IMR-90 (cell line): ENCODE results near the gene KTN1. TPM values are rescaled to one million over a fixed set of nuclear protein-coding genes. Genes with fewer than 3 reads are reported as not detected.

Experiments
- ATAC-seq: fragments of 200-7000 bp; cut with Tn5 transposase; 2 replicates; pipeline ENCODE4 v1.9.1; 2020; ENCODE audit warnings: low read depth, mild to moderate bottlenecking, moderate library complexity
- BruUV-seq: library from RNA; stranded (reverse); fragments of 400-500 nt; replicated peaks from 2 replicates; lab custom pipeline; 2021; lab: Mats Ljungman, UMichigan
- CTCF ChIA-PET: fragments of 300-600 bp; formaldehyde crosslinking; extraction: SDS; loops from one replicate; lab custom pipeline; 2021; ENCODE audit warnings: antibody characterized with exemption; lab: Yijun Ruan, JAX
- POLR2A ChIA-PET: fragments of 300-600 bp; sonication (Branson Sonifier 250); formaldehyde crosslinking; loops from one replicate; lab custom pipeline; 2022; ENCODE audit warnings: antibody characterized with exemption; ENCODE audit not compliant: unreplicated experiment; lab: Charles Lee
- DNase-seq: peaks from one replicate; pipeline ENCODE4 v3.0.0; 2013
- H2AFZ ChIP-seq: replicated peaks from 2 replicates; pipeline ENCODE3; 2013; ENCODE audit warnings: low read length, mild to moderate bottlenecking; ENCODE audit not compliant: poor library complexity
- H2AK5ac ChIP-seq: 2 replicates; pipeline ENCODE4 v1.6.1; 2013; ENCODE audit warnings: low read depth, low read length, inconsistent platforms
- H2AK9ac ChIP-seq: replicated peaks from 2 replicates; pipeline ENCODE3; 2013; ENCODE audit warnings: mild to moderate bottlenecking, low read depth, low read length, moderate library complexity; ENCODE audit not compliant: poor library complexity
- H2BK120ac ChIP-seq: 2 replicates; pipeline ENCODE4 v1.6.1; 2013; ENCODE audit warnings: low read depth, low read length, inconsistent platforms
- H2BK15ac ChIP-seq: 3 replicates; pipeline ENCODE4 v1.6.1; 2013; ENCODE audit warnings: low read depth, low read length, inconsistent platforms
- H2BK20ac ChIP-seq: 2 replicates; pipeline ENCODE4 v1.6.1; 2013; ENCODE audit warnings: low read depth, mild to moderate bottlenecking, inconsistent platforms, low read length, moderate library complexity
- H2BK5ac ChIP-seq: 2 replicates; pipeline ENCODE4 v1.6.1; 2013; ENCODE audit warnings: mild to moderate bottlenecking, low read depth, low read length, inconsistent platforms; ENCODE audit not compliant: poor library complexity, severe bottlenecking
- H3K14ac ChIP-seq: replicated peaks from 2 replicates; pipeline ENCODE4 v1.6.1; 2013; ENCODE audit warnings: low read depth, low read length, inconsistent platforms
- H3K18ac ChIP-seq: 2 replicates; pipeline ENCODE4 v1.6.1; 2013; ENCODE audit warnings: low read depth, low read length, control low read depth
- H3K23ac ChIP-seq: 2 replicates; pipeline ENCODE4 v1.6.1; 2013; ENCODE audit warnings: low read depth, low read length, inconsistent platforms
- H3K27ac ChIP-seq: 2 replicates; pipeline ENCODE4 v1.5.1; 2013; ENCODE audit warnings: mild to moderate bottlenecking, control low read depth, low read length; ENCODE audit not compliant: insufficient read depth
- H3K27me3 ChIP-seq: 2 replicates; pipeline ENCODE4 v1.6.1; 2013; ENCODE audit warnings: low read length; ENCODE audit not compliant: control insufficient read depth, insufficient read depth
- H3K36me3 ChIP-seq: 2 replicates; pipeline ENCODE4 v1.6.1; 2013; ENCODE audit warnings: low read length, mixed read lengths; ENCODE audit not compliant: control insufficient read depth, insufficient read depth
- H3K4ac ChIP-seq: 2 replicates; pipeline ENCODE4 v1.6.1; 2013; ENCODE audit warnings: low read depth, low read length, inconsistent platforms
- H3K4me1 ChIP-seq: 2 replicates; pipeline ENCODE4 v1.6.1; 2013; ENCODE audit warnings: low read length, mixed read lengths; ENCODE audit not compliant: control insufficient read depth, insufficient read depth
- H3K4me2 ChIP-seq: 2 replicates; pipeline ENCODE4 v1.6.1; 2013; ENCODE audit warnings: low read depth, mild to moderate bottlenecking, control low read depth, low read length, moderate library complexity
- H3K4me3 ChIP-seq: 2 replicates; pipeline ENCODE4 v1.5.1; 2013; ENCODE audit warnings: low read depth, mild to moderate bottlenecking, control low read depth, low read length, moderate library complexity; ENCODE audit not compliant: insufficient read depth
- H3K56ac ChIP-seq: 2 replicates; pipeline ENCODE4 v1.6.1; 2013; ENCODE audit warnings: low read length, inconsistent platforms; ENCODE audit not compliant: insufficient read depth; ENCODE audit errors: extremely low read depth
- H3K79me1 ChIP-seq, 2 experiments: 2 replicates each; pipeline ENCODE4 v1.6.1; 2013; ENCODE audit warnings: low read length in 2 of 2, inconsistent platforms in 1 of 2, low read depth in 1 of 2
- H3K9ac ChIP-seq: 2 replicates; pipeline ENCODE4 v1.6.1; 2013; ENCODE audit warnings: low read depth, low read length, control low read depth
- H3K9me1 ChIP-seq: 2 replicates; pipeline ENCODE4 v1.6.1; 2013; ENCODE audit warnings: low read length, inconsistent platforms; ENCODE audit not compliant: insufficient read depth
- H3K9me3 ChIP-seq: 2 replicates; pipeline ENCODE4 v1.6.1; 2013; ENCODE audit warnings: low read length; ENCODE audit not compliant: control insufficient read depth, insufficient read depth
- H4K20me1 ChIP-seq: 2 replicates; pipeline ENCODE4 v1.6.1; 2013; ENCODE audit warnings: low read length, inconsistent platforms; ENCODE audit not compliant: insufficient read depth
- H4K5ac ChIP-seq: 2 replicates; pipeline ENCODE4 v1.6.1; 2013; ENCODE audit warnings: mild to moderate bottlenecking, low read depth, low read length, control low read depth
- H4K8ac ChIP-seq, 2 experiments: 2 replicates each; pipeline ENCODE4 v1.6.1; 2013; ENCODE audit warnings: low read depth in 2 of 2, low read length in 2 of 2, control low read depth in 1 of 2, inconsistent platforms in 1 of 2
- H4K91ac ChIP-seq: 2 replicates; pipeline ENCODE4 v1.6.1; 2013; ENCODE audit warnings: low read depth, low read length, inconsistent platforms; ENCODE audit not compliant: insufficient read depth
- CTCF ChIP-seq: conservative IDR thresholded peaks from 2 replicates; pipeline ENCODE4 v1.5.1; 2012; ENCODE audit warnings: mild to moderate bottlenecking, low read depth, low read length, improper control_type of control experiment
- ELK1 ChIP-seq: fragments of 150-350 bp; IDR thresholded peaks from 2 replicates; pipeline ENCODE4 v1.6.1; 2016; ENCODE audit warnings: low read depth, mild to moderate bottlenecking, low read length, moderate library complexity, borderline replicate concordance
- FOS ChIP-seq: fragments of 150-350 bp; IDR thresholded peaks from 2 replicates; pipeline ENCODE4 v1.6.1; 2016; ENCODE audit warnings: low read depth, low read length
- MAZ ChIP-seq: IDR thresholded peaks from 2 replicates; pipeline ENCODE4 v1.6.1; 2012; ENCODE audit warnings: low read depth, mild to moderate bottlenecking, low read length, improper control_type of control experiment, moderate library complexity, borderline replicate concordance
- MXI1 ChIP-seq: IDR thresholded peaks from 2 replicates; pipeline ENCODE4 v1.6.1; 2012; ENCODE audit warnings: low read depth, mild to moderate bottlenecking, low read length, moderate library complexity, borderline replicate concordance
- NFE2L2 ChIP-seq: fragments of 150-350 bp; IDR thresholded peaks from 2 replicates; pipeline ENCODE4 v1.6.1; 2016; ENCODE audit warnings: low read depth, mild to moderate bottlenecking, low read length
- WGBS, 2 experiments: methylation state at CpG; one replicate each; pipeline versions ENCODE4 v1.1.5 to v1.1.7; 2013; ENCODE audit warnings: missing lambda C conversion rate in 2 of 2; ENCODE audit not compliant: insufficient read length in 1 of 2; ENCODE audit errors: extremely low coverage in 2 of 2; 5-methylcytosine and 5-hydroxymethylcytosine counted together
- dilution Hi-C: fragments of 300-500 bp; cut with HindIII; formaldehyde crosslinking; loops from one replicate; pipeline ENCODE4 v1.14.3; 2018; ENCODE audit warnings: low sequenced_read_pairs; ENCODE audit not compliant: unreplicated experiment
- in situ Hi-C: fragments of 300-500 bp; cut with MboI; formaldehyde crosslinking; loops from 3 replicates; pipeline ENCODE4 v1.14.3; 2019; ENCODE audit warnings: low sequenced_read_pairs, inconsistent platforms, mixed read lengths
- intact Hi-C: fragments of 100-400 bp; cut with micrococcal nuclease; formaldehyde crosslinking; loops from 2 replicates; pipeline ENCODE4 v1.10.0; 2022
- polyA plus RNA-seq, 3 experiments: library from polyadenylated mRNA; depleted of rRNA; stranded (reverse); fragments of >200 nt; gene quantifications; 2 replicates each; pipeline ENCODE4 v1.2.3, GENCODE V29; 2012; ENCODE audit warnings: low replicate concordance in 1 of 3
- total RNA-seq: library from RNA; depleted of rRNA; stranded (reverse); fragments of >200 nt; gene quantifications from 2 replicates; pipeline ENCODE4 v1.2.3, GENCODE V29; 2012
- TF ChIP-seq, protein P1 (sequence below): fragments of 150-350 bp; IDR thresholded peaks from 2 replicates; pipeline ENCODE4 v1.6.1; 2017; ENCODE audit warnings: mild to moderate bottlenecking, antibody characterized with exemption, low read length, low read depth

KTN1 gene
- total and polyA plus RNA-seq, 2 of the 4 experiments (the other 2 are of a cell fraction) = 42.1 to 57.2 TPM

DNA sequence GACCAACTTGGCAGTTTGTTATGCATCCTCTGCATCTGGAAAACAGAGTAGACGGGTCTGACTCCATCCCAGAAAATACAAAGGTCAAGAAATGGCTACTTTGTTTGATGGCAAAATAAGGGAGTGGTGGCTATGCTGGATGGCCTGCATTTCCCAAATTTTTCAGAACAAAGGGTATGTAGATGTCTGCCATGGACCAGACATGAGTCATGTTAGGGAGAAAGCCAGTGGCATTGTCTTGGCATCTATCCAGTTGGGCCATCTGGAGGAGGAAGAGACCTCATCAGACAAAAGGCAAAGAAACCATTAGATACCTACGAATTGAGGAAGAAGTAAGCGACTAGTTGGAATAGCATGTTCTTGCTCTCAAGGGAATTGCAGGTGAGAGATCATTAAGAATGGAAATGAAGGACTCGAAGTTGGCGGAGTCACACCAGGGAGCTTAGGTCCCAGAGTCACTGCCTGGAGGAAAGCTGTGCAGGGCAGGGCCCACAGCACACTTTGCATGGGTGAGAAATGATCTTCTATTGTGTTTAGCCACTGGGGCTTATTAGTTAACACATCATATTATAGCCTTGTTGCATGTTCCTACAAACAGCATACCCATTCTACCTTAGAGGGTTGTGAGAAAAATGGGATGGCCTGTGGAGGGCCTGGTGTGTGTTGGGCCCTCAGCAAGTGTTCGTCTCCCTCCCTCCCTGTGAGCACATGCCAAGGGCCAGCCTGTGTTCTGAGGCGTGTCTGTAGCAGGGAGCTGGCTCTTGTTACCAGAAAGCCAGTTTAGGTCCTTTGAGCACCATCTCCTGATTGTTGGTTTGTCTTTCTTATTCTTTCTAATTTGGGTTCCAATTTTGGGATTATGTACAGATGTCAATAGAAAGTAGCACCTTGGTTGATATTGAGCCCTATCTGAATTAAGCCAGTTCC is 119.4 kb downstream of the KTN1 start:
- no peak overlapping the region for H3K4ac ChIP-seq
- no peaks in the 10 kb centered on the region for H3K9me1 ChIP-seq
- H3K36me3 ChIP-seq = no peaks in the 10 kb centered on the region
- H4K5ac ChIP-seq = no peak overlapping the region
- H2BK20ac ChIP-seq = no peak overlapping the region
- H4K91ac ChIP-seq = no peak overlapping the region
- peaks cover 2% of the 10 kb centered on the region; the same call in 1 of the 2 replicates for H3K4me1 ChIP-seq
- no peak overlapping the region for H3K56ac ChIP-seq
- H2BK5ac ChIP-seq = no peak overlapping the region
- H3K23ac ChIP-seq = no peak overlapping the region
- POLR2A ChIA-PET = no interaction called here
- 83% methylated on average over 2 of the region's 7 CpGs; no CpG with 5 or more reads in 1 of the 2 experiments for WGBS, 2 experiments
- in situ Hi-C loops = loop anchor here (25.0 kb wide), 1 partner anchor 413 kb away; the partner anchor contains the start of gene PELI2
- H3K9me3 ChIP-seq = no peaks in the 10 kb centered on the region
- no peak overlapping the region for H3K14ac ChIP-seq
- BruUV-seq = no TSS peak
- intact Hi-C loops = loop anchor here (10.0 kb wide), 1 partner anchor 575 kb away; no protein-coding TSS in a partner anchor
- no peaks in the 10 kb centered on the region for H3K27me3 ChIP-seq
- no peak overlapping the region for H2BK15ac ChIP-seq
- no peak for ATAC-seq
- no peak overlapping the region for H3K27ac ChIP-seq
- H3K18ac ChIP-seq = no peak overlapping the region
- H4K20me1 ChIP-seq = no peaks in the 10 kb centered on the region
- CTCF ChIA-PET = no interaction called here
- no peak overlapping the region for H2BK120ac ChIP-seq
- H3K4me2 ChIP-seq = no peak overlapping the region
- H2AK9ac ChIP-seq = no peak overlapping the region
- no peak overlapping the region for H2AFZ ChIP-seq
- no peak overlapping the region for H3K4me3 ChIP-seq
- DNase-seq = peak; percentile 50
- H3K9ac ChIP-seq = no peak overlapping the region
- no peak overlapping the region for H4K8ac ChIP-seq
- H2AK5ac ChIP-seq = no peak overlapping the region
- dilution Hi-C loops = no loop called here
- no peaks in the 10 kb centered on the region for H3K79me1 ChIP-seq
- TF ChIP-seq MXI1 (no peak), ELK1 (no peak), CTCF (no peak), MAZ (no peak), FOS (no peak), NFE2L2 (no peak)
- TF ChIP-seq, protein P1, sequence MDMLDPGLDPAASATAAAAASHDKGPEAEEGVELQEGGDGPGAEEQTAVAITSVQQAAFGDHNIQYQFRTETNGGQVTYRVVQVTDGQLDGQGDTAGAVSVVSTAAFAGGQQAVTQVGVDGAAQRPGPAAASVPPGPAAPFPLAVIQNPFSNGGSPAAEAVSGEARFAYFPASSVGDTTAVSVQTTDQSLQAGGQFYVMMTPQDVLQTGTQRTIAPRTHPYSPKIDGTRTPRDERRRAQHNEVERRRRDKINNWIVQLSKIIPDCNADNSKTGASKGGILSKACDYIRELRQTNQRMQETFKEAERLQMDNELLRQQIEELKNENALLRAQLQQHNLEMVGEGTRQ = no peak
